Activated CD8-positive, alpha-beta T cell treated with anti-CD3 and anti-CD28 coated beads, Interleukin-2, amount 10 ng/mL, durations not matched to agents 7 days and 5 days (primary cell): Measurements from ENCODE around the gene CD82. TPM values are rescaled to one million over a fixed set of nuclear protein-coding genes. Genes with fewer than 3 reads are reported as not detected.

Experiments used
- ATAC-seq: fragments of 150-1000 bp; cut with Tn5 transposase; one replicate; pipeline ENCODE4 v1.10.0; 2021; ENCODE audit warnings: moderate library complexity
- CTCF ChIA-PET: fragments of 350-600 bp; sonication (Branson Sonifier 250); formaldehyde crosslinking; loops from one replicate; lab custom pipeline; 2021; ENCODE audit warnings: antibody characterized with exemption; lab: Charles Lee
- POLR2A ChIA-PET: fragments of 350-600 bp; sonication (Branson Sonifier 250); formaldehyde crosslinking; loops from one replicate; lab custom pipeline; 2021; ENCODE audit warnings: antibody characterized with exemption; lab: Charles Lee
- DNase-seq: peaks from one replicate; pipeline ENCODE4 v3.0.0-alpha.2; 2020
- H3K27ac Mint-ChIP-seq: one replicate; pipeline ENCODE4 v1.8.0; 2021; ENCODE audit warnings: mild to moderate bottlenecking, mixed read lengths
- H3K27me3 Mint-ChIP-seq: one replicate; pipeline ENCODE4 v1.8.0; 2021; ENCODE audit warnings: low read depth, mixed read lengths
- H3K36me3 Mint-ChIP-seq: one replicate; pipeline ENCODE4 v1.8.0; 2021; ENCODE audit warnings: low read depth, mixed read lengths
- H3K4me1 Mint-ChIP-seq: one replicate; pipeline ENCODE4 v1.8.0; 2021; ENCODE audit warnings: low read depth, mixed read lengths
- H3K4me3 Mint-ChIP-seq: one replicate; pipeline ENCODE4 v1.8.0; 2021; ENCODE audit warnings: mild to moderate bottlenecking, mixed read lengths
- H3K9me3 Mint-ChIP-seq: one replicate; pipeline ENCODE4 v1.8.0; 2022; ENCODE audit warnings: mixed read lengths; ENCODE audit not compliant: insufficient read depth
- total RNA-seq, 2 experiments: library from RNA; stranded (reverse); gene quantifications; one replicate each; pipeline ENCODE4 v1.2.3, GENCODE V29; 2021

CD82 gene
- total RNA-seq, 2 experiments from 2014 or later = 68.2 to 72.9 TPM

- ChIA-PET POLR2A (no interaction called here), CTCF (interaction anchor here (1.4 to 7.9 kb wide), 6 partner anchors 9 to 289 kb away, joined by 3 to 63 read pairs (median 10); no protein-coding TSS in a partner anchor)
- Mint-ChIP-seq H3K27me3 (no peaks in the 10 kb centered on the region), H3K27ac (peak overlapping the region; percentile 77), H3K4me1 (peaks cover 13% of the 10 kb centered on the region), H3K36me3 (peaks cover 22% of the 10 kb centered on the region), H3K9me3 (no peaks in the 10 kb centered on the region), H3K4me3 (no peak overlapping the region)
- DNase-seq (peak; percentile 15), ATAC-seq (no peak)
Observed at GRCh38 chr11:44622721-44623258, 57.3 kb downstream of the CD82 start.

- H3K4me3 Mint-ChIP-seq = no peak overlapping the region
- peaks cover 19% of the 10 kb centered on the region for H3K36me3 Mint-ChIP-seq
- DNase-seq (peak; percentile 18), ATAC-seq (no peak)
- H3K4me1 Mint-ChIP-seq = peaks cover 13% of the 10 kb centered on the region
- ChIA-PET CTCF (interaction anchor here (7.9 kb wide), 1 partner anchor 66 kb away, joined by 63 read pairs; no protein-coding TSS in a partner anchor), POLR2A (interaction anchor here (1.4 kb wide), 1 partner anchor 9 kb away, joined by 5 read pairs; no protein-coding TSS in a partner anchor)
- H3K9me3 Mint-ChIP-seq = no peaks in the 10 kb centered on the region
- peak overlapping the region; percentile 77 for H3K27ac Mint-ChIP-seq
- no peaks in the 10 kb centered on the region for H3K27me3 Mint-ChIP-seq
Observed at GRCh38 chr11:44623341-44623730, 57.9 kb downstream of the CD82 start.

GRCh38 chr11:44623731-44624491 is 58.4 kb downstream of the CD82 start:
- ChIA-PET POLR2A (interaction anchor here (1.3 to 1.4 kb wide), 2 partner anchors 9 to 12 kb away, joined by 4 to 5 read pairs; no protein-coding TSS in a partner anchor), CTCF (interaction anchor here (1.2 to 7.9 kb wide), 2 partner anchors 67 to 287 kb away, joined by 4 to 63 read pairs; no protein-coding TSS in a partner anchor)
- H3K4me3 Mint-ChIP-seq = no peak overlapping the region
- ATAC-seq (no peak), DNase-seq (peak; percentile 15)
- no peaks in the 10 kb centered on the region for H3K27me3 Mint-ChIP-seq
- H3K9me3 Mint-ChIP-seq = no peaks in the 10 kb centered on the region
- H3K36me3 Mint-ChIP-seq = peaks cover 13% of the 10 kb centered on the region
- peaks cover 14% of the 10 kb centered on the region for H3K4me1 Mint-ChIP-seq
- H3K27ac Mint-ChIP-seq = peak overlapping the region; percentile 77

- ChIA-PET CTCF (interaction anchor here (1.2 to 7.9 kb wide), 4 partner anchors 8 to 287 kb away, joined by 3 to 63 read pairs (median 8); no protein-coding TSS in a partner anchor), POLR2A (interaction anchor here (0.6 to 1.4 kb wide), 3 partner anchors 10 to 68 kb away, joined by 3 to 5 read pairs (median 4); no protein-coding TSS in a partner anchor)
- Mint-ChIP-seq H3K27me3 (peaks cover 2% of the 10 kb centered on the region), H3K4me3 (no peak overlapping the region), H3K4me1 (peaks cover 16% of the 10 kb centered on the region), H3K36me3 (peaks cover 11% of the 10 kb centered on the region), H3K27ac (no peak overlapping the region), H3K9me3 (no peaks in the 10 kb centered on the region)
- DNase-seq (no peak), ATAC-seq (no peak)
Observed at GRCh38 chr11:44624761-44625221, 59.3 kb downstream of the CD82 start.

- no peaks in the 10 kb centered on the region for H3K9me3 Mint-ChIP-seq
- H3K36me3 Mint-ChIP-seq = peaks cover 5% of the 10 kb centered on the region
- ChIA-PET POLR2A (interaction anchor here (0.6 kb wide), 1 partner anchor 66 kb away, joined by 3 read pairs; no protein-coding TSS in a partner anchor), CTCF (interaction anchor here (1.2 to 7.9 kb wide), 4 partner anchors 9 to 286 kb away, joined by 3 to 63 read pairs (median 8); no protein-coding TSS in a partner anchor)
- peaks cover 16% of the 10 kb centered on the region for H3K4me1 Mint-ChIP-seq
- DNase-seq = peak; percentile 16
- no peak for ATAC-seq
- peaks cover 2% of the 10 kb centered on the region for H3K27me3 Mint-ChIP-seq
- H3K4me3 Mint-ChIP-seq = no peak overlapping the region
- no peak overlapping the region for H3K27ac Mint-ChIP-seq
Observed at GRCh38 chr11:44625759-44626523, 60.5 kb downstream of the CD82 start.

GRCh38 chr11:44626645-44627044 is 61.2 kb downstream of the CD82 start:
- no peak overlapping the region for H3K27ac Mint-ChIP-seq
- peak; percentile 16 for DNase-seq
- no peaks in the 10 kb centered on the region for H3K9me3 Mint-ChIP-seq
- H3K4me3 Mint-ChIP-seq = no peak overlapping the region
- ATAC-seq = no peak
- no peaks in the 10 kb centered on the region for H3K36me3 Mint-ChIP-seq
- H3K27me3 Mint-ChIP-seq = peaks cover 2% of the 10 kb centered on the region
- H3K4me1 Mint-ChIP-seq = peaks cover 16% of the 10 kb centered on the region
- CTCF ChIA-PET = interaction anchor here (1.6 to 7.9 kb wide), 4 partner anchors 10 to 285 kb away, joined by 4 to 63 read pairs (median 8); no protein-coding TSS in a partner anchor
- POLR2A ChIA-PET = no interaction called here

- peaks cover 2% of the 10 kb centered on the region for H3K27me3 Mint-ChIP-seq
- H3K4me3 Mint-ChIP-seq = no peak overlapping the region
- no peak overlapping the region for H3K27ac Mint-ChIP-seq
- no peak for ATAC-seq
- H3K4me1 Mint-ChIP-seq = peaks cover 16% of the 10 kb centered on the region
- no peaks in the 10 kb centered on the region for H3K9me3 Mint-ChIP-seq
- DNase-seq = no peak
- ChIA-PET CTCF (interaction anchor here (0.5 to 7.9 kb wide), 5 partner anchors 10 to 285 kb away, joined by 3 to 63 read pairs (median 4); no protein-coding TSS in a partner anchor), POLR2A (no interaction called here)
- H3K36me3 Mint-ChIP-seq = no peaks in the 10 kb centered on the region
Observed at GRCh38 chr11:44627165-44627789, 61.8 kb downstream of the CD82 start.

GRCh38 chr11:44627911-44628729 is 62.7 kb downstream of the CD82 start:
- no peak overlapping the region for H3K4me3 Mint-ChIP-seq
- no peak for ATAC-seq
- POLR2A ChIA-PET = no interaction called here
- no peak overlapping the region for H3K27ac Mint-ChIP-seq
- peaks cover 12% of the 10 kb centered on the region for H3K4me1 Mint-ChIP-seq
- DNase-seq = peak; percentile 14
- CTCF ChIA-PET = interaction anchor here (0.5 to 3.9 kb wide), 4 partner anchors 11 to 284 kb away, joined by 3 to 12 read pairs (median 4); no protein-coding TSS in a partner anchor
- peaks cover 2% of the 10 kb centered on the region for H3K27me3 Mint-ChIP-seq
- no peaks in the 10 kb centered on the region for H3K9me3 Mint-ChIP-seq
- H3K36me3 Mint-ChIP-seq = no peaks in the 10 kb centered on the region

GRCh38 chr11:44628730-44629700 is 63.6 kb downstream of the CD82 start:
- peak; percentile 16 for DNase-seq
- ATAC-seq = no peak
- peaks cover 7% of the 10 kb centered on the region for H3K4me1 Mint-ChIP-seq
- ChIA-PET CTCF (interaction anchor here (0.7 kb wide), 1 partner anchor 32 kb away, joined by 3 read pairs; no protein-coding TSS in a partner anchor), POLR2A (interaction anchor here (0.6 kb wide), 1 partner anchor 92 kb away, joined by 3 read pairs; no protein-coding TSS in a partner anchor)
- no peak overlapping the region for H3K27ac Mint-ChIP-seq
- no peaks in the 10 kb centered on the region for H3K9me3 Mint-ChIP-seq
- H3K36me3 Mint-ChIP-seq = no peaks in the 10 kb centered on the region
- H3K27me3 Mint-ChIP-seq = peaks cover 2% of the 10 kb centered on the region
- no peak overlapping the region for H3K4me3 Mint-ChIP-seq
